WERI-Rb-1 (cell line): Measurements from ENCODE around the gene CRYGD.
"Not testable (repeated sequence)": the region's sequence is repeated elsewhere in the genome, so short reads cannot be mapped to it uniquely, and the experiment has no call there.

Experiments
- DNase-seq: peaks from one replicate; pipeline ENCODE4 v3.0.0-alpha.2; 2020
- H3K27ac ChIP-seq: fragments of 250-450 bp; sonication (Bioruptor Pico); 2 replicates; pipeline ENCODE4 v1.5.1; 2020; ENCODE audit warnings: mild to moderate bottlenecking, moderate library complexity
- H3K27me3 ChIP-seq: fragments of 250-450 bp; sonication (Bioruptor Pico); 2 replicates; pipeline ENCODE4 v1.5.1; 2021; ENCODE audit warnings: mild to moderate bottlenecking, low read depth, moderate library complexity; ENCODE audit not compliant: insufficient read depth, severe bottlenecking
- H3K36me3 ChIP-seq: fragments of 250-450 bp; sonication (Bioruptor Pico); 2 replicates; pipeline ENCODE4 v1.5.1; 2020; ENCODE audit warnings: mild to moderate bottlenecking, moderate library complexity
- H3K4me3 ChIP-seq: 2 replicates; pipeline ENCODE4 v1.5.1; 2011; ENCODE audit warnings: low read depth, mild to moderate bottlenecking, control low read depth, low read length
- H3K9me3 ChIP-seq: fragments of 250-450 bp; sonication (Bioruptor Pico); 2 replicates; pipeline ENCODE4 v1.5.1; 2021; ENCODE audit warnings: mild to moderate bottlenecking, moderate library complexity; ENCODE audit not compliant: severe bottlenecking
- TF ChIP-seq, protein P1 (sequence below): IDR thresholded peaks from 2 replicates; pipeline ENCODE4 v1.5.1; 2011; ENCODE audit warnings: low read depth, mild to moderate bottlenecking, control low read depth, inconsistent platforms, low read length

CRYGD gene

GRCh38 chr2:208142925-208143799 lies 18.8 kb upstream of the CRYGD start:
- DNase-seq: no peak
- Histone ChIP-seq H3K27ac (no peak overlapping the region), H3K27me3 (no peaks in the 10 kb centered on the region), H3K4me3 (no peak overlapping the region), H3K9me3 (no peaks in the 10 kb centered on the region), H3K36me3 (no peaks in the 10 kb centered on the region)
- TF ChIP-seq, protein P1, sequence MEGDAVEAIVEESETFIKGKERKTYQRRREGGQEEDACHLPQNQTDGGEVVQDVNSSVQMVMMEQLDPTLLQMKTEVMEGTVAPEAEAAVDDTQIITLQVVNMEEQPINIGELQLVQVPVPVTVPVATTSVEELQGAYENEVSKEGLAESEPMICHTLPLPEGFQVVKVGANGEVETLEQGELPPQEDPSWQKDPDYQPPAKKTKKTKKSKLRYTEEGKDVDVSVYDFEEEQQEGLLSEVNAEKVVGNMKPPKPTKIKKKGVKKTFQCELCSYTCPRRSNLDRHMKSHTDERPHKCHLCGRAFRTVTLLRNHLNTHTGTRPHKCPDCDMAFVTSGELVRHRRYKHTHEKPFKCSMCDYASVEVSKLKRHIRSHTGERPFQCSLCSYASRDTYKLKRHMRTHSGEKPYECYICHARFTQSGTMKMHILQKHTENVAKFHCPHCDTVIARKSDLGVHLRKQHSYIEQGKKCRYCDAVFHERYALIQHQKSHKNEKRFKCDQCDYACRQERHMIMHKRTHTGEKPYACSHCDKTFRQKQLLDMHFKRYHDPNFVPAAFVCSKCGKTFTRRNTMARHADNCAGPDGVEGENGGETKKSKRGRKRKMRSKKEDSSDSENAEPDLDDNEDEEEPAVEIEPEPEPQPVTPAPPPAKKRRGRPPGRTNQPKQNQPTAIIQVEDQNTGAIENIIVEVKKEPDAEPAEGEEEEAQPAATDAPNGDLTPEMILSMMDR: no peak

- H3K36me3 ChIP-seq: no peaks in the 10 kb centered on the region
- no peak for DNase-seq
These were observed 18.1 kb upstream of the CRYGD start for GRCh38 chr2:208142240-208142924.

DNA sequence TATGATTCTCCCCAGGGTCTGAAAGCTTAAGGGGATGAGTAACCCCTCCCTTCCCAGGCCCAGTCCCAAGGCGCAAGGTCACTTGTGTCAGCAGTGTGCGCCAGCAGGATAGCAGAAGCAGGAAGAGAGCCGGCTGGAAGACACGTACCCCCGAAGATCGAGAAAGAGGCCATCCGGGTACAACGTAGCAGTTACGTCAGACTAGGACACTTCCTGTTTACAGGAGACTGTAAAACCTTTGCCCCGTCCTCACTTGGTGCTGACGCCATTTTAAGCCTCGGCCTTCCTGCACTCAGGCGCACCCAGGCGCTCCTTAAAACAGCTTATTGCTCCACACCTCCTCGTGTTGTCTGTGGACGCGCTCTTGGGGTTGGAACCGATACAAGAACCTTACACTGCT lies 15.1 kb upstream of the CRYGD start:
- Histone ChIP-seq H3K4me3 (no peak overlapping the region), H3K36me3 (no peaks in the 10 kb centered on the region), H3K27me3 (no peaks in the 10 kb centered on the region), H3K9me3 (peaks cover 2% of the 10 kb centered on the region), H3K27ac (no peak overlapping the region)
- no peak for DNase-seq
- TF ChIP-seq, protein P1: no peak

More at GRCh38 chr2:208142240-208142924, 18.1 kb upstream of the CRYGD start:
- H3K27ac ChIP-seq: no peak overlapping the region
- TF ChIP-seq, protein P1: no peak
- H3K9me3 ChIP-seq: peaks cover 2% of the 10 kb centered on the region
- no peaks in the 10 kb centered on the region for H3K27me3 ChIP-seq
- no peak overlapping the region for H3K4me3 ChIP-seq

GRCh38 chr2:208138334-208138733 lies 14.0 kb upstream of the CRYGD start:
- H3K9me3 ChIP-seq, H3K27ac ChIP-seq, H3K36me3 ChIP-seq, H3K4me3 ChIP-seq, H3K27me3 ChIP-seq, DNase-seq: not testable (repeated sequence)

DNA sequence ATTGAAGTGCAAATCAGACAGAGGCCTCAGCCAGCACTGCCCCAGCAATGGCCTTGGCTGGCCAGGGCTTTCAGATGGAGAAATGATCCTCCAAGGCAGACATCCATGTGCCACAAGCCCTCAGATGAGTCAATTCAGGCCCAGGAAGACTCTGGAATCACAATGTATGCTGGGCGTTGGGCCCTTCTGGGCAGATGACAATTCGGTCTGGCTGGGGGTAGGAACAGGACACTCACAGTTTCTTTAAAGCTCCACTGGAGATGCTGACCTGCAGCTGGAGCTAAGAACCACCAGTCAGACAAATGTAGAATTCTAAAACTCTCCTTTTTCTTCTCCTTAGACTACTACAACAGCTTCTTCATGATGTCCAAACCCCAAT lies 12.4 kb upstream of the CRYGD start:
- TF ChIP-seq, protein P1: no peak
- no peaks in the 10 kb centered on the region for H3K36me3 ChIP-seq
- no peak for DNase-seq

More for the DNA sequence above, 12.4 kb upstream of the CRYGD start:
- Histone ChIP-seq H3K27me3 (no peaks in the 10 kb centered on the region), H3K4me3 (no peak overlapping the region), H3K27ac (peak overlapping the region; percentile 41), H3K9me3 (peaks cover 2% of the 10 kb centered on the region)
